NCI-H82 (cell line): ENCODE measurements around the gene AFG1L.
A peak's percentile ranks its signal among the peaks of the same experiment; 100 is the strongest.
"Not testable (repeated sequence)": the region's sequence is repeated elsewhere in the genome, so short reads cannot be mapped to it uniquely, and the experiment has no call there.

Experiments
- DNase-seq: peaks from one replicate; lab custom pipeline; 2025; lab: John Stamatoyannopoulos, UW

AFG1L gene

DNA sequence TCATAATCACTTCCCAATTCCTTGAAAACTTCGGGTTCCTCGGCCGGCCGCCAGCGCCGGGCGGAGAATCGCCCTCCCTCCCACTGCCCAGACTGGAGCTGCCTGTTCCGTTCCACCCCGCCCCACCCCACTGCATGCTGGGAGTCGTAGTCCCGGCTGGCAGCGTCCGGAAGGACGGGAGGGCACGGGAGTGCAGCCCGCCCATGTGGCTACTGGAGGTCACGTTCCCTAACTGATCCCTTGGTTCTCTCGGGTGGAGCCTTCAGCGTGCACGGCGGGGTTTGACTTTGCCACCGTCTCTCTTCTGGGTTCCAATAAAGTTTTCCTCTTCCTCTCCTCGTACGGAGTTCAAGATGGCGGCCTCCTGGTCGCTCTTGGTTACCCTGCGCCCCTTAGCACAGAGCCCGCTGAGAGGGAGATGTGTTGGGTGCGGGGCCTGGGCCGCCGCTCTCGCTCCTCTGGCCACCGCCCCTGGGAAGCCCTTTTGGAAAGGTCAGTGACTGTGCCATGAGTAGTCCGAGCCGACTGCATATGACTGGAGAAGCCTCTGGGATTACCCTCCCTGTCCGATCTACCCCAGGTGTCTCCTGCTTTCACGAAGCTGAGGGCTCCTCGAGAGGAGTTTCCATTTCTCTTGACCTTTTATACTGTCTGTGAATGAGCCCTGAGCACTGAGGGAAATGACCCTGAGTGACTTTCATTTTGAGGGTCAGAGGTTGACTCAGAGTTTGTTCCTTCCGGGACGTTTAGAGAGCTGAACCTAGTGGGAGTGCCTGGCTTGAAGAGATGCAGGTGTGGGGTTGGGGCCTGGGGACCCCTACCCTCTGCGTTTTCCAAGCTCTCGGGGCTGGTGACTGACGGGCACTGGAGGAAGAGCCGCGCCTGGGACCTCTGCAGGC, at the start of gene AFG1L:
Gene AFG1L (plus strand): TSS at position 328 of the 899 bp plus-strand sequence. CDS start 26 bp downstream, at position 354.
- peak; percentile 90 for DNase-seq

DNA sequence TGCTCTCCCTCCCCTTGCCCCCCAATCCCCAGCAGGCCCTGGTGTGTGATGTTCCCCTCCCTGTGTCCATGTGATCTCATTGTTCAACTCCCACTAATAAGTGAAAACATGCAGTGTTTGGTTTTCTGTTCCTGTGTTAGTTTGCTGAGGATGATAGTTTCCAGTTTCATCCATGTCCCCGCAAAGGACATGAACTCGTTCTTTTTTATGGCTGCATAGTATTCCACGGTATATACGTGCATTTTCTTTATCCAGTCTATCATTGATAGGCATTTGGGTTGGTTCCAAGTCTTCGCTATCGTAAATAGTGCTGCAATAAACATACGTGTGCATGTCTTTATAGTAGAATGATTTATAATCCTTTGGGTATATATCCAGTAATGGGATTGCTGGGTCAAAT, 49.8 kb upstream of the AFG1L start:
- not testable (repeated sequence) for DNase-seq

DNA sequence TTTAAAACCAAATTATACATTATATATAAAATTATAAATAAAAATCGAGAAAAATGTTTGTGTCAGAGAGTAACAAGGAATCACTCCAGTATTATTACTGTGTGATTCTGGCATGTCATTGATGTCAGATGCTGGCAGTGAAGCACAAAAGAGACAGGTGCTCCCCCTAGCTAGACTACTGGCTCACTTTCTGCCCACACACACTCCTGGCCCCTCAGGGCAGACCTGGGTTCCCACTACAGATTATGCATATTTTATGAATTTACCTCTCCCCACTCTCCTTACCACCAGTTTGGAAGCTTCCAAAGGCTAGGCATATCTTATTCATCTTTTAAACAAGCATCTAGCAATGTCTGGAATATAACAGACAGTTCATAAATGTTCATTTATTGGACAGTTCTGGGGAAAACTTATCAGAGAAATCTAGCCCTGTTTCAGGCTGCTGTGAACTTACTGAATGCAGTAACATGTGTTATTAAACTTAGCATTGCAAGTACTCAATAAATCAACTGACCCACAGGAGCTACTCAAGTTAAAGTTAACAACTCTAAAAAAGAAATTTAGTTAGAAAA, 46.8 kb upstream of the AFG1L start:
- DNase-seq, result no peak

DNA sequence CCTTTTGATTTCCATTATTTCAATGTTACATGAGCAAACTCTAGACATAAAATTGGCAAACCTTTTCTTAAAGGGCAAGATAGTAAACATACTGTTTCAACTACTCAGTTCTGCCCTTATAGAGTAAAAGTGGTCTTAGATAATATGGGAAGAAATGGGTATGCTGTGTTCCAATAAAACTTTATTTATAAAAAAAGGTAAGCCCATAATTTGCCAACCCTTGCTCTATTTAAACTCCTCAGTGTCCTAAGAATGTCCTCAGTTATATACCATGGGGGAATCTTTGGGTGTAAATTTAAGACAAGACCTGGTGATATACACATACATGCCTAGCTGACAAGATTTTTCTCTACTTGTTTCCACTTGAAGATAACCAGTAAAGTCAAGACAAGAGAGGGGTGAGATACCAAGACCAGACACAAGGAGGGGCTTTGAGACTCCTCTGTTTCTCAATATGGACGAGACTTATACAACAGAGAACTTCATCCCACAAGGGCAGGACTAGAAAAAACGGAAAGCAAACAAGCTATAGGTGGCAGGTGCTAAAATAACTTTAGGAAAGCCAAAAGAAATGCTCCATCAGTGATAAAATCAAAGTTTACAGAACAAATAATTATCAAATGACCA, 44.5 kb upstream of the AFG1L start:
- peak; percentile 61 for DNase-seq

DNA sequence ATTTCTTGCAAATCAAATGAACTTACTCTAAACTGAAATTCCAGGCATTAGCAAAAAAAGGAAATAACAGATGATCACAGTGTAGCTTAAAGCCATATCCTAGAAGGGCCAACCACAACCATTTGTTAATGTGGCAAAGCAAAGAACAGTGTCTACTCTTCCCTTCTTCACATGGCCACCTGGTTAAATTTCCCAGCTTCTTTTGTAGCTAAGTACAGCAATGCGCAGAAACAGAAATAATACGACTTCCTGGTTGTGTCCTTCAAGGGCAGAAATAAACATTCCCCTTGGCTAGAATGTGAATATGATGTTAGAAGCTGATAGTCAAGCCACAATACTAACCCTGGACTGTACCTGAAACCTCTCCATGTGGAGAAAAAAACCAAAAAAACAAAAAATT, 43.6 kb upstream of the AFG1L start:
- DNase-seq, result no peak

DNA sequence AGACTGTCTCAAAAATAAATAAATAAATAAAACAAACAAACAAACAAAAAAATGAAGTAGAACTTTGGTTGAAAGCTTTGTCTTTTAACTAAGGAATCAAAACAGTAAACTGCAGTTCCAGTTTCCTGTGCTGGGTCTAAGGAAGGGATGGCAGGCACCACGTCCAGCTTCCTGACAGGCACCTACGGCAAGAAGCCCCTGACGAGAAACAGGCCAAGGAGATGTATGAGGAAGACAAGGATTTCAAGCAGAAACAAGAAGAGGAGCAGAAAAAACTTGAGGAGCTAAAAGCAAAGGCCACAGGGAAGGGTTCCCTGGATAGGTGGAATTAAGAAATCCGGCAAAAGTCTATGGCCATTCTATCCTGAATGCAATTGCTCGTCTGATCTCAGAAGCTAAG, 42.8 kb upstream of the AFG1L start:
- DNase-seq, result no peak

DNA sequence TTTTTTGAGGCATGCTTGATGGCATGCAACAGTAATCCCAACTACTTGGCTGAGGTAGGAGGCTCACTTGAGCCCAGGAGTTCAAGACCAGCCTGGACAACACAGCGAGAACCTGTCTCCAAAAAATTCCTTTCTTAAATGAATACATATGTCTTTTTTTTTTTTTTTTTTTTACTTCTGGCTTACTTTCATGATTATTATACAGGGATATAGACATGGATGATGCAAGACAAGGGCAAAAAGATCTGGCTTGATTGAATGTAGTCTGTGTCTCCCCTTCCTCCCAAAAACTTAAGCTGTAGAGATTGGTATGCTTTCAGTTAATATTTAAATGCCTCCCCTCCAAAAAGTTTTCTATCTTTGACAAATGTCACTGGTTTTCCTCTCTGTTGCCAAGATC, 41.6 kb upstream of the AFG1L start:
- DNase-seq, result no peak

DNA sequence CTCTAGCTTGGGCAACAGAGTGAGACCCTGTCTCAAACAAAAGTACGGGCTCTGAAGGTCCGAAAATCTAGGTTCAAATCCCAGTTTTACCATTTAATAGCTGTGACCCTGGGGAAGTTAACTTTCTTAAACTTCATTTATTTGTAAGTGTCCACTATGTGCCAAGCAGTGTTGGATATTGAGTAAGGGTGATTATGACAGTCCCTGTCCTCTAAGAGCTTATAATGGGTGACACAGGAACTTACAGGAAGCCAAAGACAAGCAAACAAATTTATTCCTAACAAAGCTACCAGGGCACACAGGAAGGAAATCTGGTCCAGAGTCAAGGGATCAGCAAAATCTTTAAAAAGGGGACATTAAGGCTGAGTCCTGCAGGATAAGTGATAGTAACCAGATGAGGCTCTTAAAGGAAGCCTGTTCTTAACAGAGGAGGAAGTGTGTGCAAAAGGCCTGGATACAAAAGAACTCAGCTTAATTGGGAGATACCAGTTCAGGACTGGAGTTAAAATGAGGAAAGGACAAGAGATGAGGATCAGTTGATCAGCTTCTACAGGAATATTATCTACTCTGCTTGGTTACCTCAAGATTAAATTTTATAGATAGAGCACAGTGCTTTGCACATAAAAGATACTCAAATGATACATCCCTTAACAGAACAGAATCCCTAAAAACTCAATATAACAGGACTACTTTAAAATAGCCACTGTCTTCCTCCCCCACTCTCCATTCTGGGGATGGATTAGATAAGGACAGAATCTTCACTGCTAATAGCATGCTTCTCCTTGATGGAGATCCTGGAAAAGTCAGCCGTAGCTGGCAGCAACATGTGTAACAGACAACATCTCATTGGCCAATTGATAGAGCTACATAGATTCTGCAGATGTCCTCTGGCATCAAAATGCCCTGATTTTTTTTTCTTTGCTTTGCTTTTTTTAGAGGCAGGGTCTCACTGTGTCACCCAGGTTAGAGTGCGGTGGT, 40.1 kb upstream of the AFG1L start:
- no peak for DNase-seq

DNA sequence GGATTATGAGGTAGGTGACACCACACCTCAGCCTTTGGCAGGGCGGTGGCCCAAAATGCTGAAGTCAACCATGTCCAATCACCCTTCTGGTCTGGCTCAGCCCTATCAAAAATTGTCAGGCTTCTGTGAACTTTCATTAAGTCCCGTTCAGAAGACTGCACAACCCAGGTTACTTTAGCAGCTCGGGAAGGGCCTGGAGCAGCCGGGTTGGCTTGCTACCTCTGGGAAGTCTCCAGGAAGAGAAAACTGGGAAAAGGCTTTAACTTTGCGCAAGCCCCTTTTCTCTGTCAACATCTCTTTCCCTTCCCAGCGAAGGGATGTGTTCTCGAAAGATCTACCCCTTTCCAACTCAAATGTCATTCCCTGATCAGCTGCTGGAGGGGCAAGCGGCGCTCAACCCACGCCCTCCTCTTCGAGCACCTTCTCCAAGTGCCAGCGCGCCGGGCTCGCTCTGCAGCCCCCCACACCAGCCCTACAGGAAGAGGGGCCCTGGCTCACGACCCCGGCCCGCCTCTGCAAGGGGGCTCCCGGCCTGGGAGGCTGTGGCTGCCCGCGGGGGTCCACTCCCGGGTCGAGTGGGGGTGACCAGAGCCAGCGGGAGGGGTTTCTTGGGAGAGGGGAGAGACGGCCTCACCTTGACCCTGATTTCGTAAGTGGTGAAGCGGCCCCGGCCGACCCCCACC, 34.6 kb upstream of the AFG1L start:
- peak; percentile 60 for DNase-seq

DNA sequence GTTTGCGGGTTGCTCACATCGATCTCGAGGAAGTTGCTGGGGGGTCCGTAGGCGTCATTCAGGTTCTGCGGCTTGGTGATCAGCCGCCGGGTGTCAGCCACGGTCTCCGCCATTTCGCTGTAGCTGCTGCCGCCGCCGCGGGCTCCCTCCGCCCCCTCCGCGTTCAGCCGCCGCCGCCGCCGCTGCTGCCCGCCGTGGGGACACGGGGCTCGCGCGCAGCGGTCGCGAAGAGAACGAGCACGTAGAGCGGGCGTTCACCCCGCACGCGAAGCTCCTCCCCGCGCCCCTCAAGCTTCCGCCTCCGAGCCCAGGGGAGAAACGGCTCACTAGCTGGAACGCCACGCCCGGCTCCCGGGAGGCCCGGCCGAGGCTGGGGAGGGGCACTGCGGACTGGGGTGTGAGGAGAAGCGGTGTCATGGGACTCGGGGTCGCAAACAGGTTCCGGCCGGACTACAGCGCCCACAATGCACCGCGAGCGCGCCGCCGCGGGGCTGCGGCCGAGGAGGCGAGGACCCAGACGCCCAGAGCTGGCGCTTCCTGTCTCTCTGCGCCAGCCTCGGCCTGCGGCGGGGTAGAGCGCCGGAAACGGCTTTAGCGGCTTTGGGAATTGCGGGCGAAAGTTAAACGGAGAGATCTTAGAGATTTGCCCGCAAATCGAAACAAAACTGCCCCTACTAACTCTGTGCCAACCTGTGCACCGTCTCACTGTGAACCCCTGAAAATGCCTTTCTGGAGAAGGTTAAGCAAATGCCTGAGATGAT, 33.9 kb upstream of the AFG1L start, which contains the start of gene SNX3:
Gene SNX3 (minus strand): TSS at position 232 of the 761 bp plus-strand sequence. CDS start 119 bp downstream, at position 113.
- peak; percentile 98 for DNase-seq

DNA sequence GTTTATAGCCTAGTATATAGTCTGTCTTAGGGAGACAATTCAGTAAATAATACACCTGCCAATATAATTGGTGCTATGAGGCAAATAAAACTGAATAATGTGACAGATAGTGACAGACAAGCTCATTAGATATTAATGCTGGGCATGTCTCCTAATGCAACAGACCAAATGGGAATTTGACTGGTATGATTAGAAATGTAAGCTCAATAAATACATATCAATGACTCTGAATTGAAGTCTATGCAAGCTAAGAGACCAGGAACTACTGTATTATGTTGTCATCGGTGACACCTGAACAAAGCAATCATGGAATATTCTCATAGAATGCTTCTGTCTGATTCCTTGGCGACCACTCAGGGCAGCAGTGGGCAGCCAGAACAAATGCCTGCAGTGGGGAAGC, 31.5 kb upstream of the AFG1L start:
- no peak for DNase-seq

DNA sequence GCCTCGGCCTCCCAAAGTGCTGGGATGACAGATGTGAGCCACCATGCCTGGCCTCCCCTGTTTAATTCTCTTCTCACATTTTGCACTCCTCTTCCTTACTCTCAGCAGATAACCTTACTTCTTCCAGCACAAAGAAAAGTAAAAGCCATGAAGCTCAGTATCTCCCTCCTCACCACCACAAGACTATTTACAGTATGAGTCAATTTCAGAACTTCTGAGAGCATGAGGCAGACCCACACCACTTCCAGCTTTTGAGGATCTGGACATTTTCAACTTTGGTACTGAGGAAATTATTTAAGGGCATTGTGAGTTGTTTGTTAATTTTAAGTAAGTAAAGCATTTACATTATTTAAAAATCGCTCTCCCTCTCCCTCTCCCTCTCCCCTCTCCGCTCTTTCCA, 26.0 kb upstream of the AFG1L start:
- no peak for DNase-seq

DNA sequence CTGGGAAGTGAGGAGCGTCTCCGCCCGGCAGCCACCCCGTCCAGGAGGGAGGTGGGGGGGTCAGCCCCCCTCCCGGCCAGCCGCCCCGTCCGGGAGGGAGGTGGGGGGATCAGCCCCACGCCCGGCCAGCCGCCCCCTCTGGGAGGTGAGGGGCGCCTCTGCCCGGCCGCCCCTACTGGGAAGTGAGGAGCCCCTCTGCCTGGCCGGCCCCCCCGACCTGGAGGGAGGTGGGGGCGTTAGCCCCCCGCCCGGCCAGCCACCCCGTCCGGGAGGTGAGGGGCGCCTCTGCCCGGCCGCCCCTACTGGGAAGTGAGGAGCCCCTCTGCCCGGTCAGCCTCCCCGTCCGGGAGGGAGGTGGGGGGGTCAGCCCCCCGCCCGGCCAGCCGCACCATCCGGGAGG, 24.9 kb upstream of the AFG1L start:
- not testable (repeated sequence) for DNase-seq

DNA sequence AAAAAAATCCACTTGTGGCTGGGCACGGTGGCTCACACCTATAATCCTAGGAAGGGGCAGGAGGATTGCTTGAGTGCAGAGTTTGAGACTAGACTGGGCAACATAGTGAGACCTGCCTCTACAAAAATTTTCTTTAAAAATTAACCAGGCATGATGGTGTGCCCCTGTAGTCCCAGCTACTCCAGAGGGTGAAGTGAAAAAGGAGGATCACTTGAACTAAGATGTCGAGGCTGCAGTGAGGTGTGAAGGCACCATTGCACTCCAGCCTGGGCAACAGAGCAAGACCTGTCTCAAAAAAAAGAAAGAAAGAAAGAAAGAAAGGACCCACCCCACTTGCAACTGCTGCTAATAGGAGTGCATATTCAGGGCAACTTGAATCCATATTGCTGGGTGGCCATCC, 20.3 kb upstream of the AFG1L start:
- no peak for DNase-seq

DNA sequence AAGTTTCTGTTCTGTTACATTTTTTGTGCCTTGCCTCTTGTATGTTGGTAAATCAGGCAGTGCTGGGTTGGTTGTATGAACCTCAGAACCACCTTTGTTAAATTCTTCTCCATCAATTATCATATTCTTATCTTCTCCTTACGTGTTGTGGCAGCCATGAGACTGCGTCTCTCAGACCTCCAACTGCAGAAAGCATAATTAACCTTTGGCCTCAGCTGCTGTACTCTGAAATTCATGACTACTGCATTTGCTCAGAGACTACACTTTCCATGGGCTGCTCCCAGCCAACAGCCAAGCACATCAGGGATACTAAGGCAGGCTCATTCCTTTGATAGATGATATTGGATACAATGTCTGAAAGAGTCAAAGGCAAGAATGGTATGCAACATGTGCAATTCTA, 18.9 kb upstream of the AFG1L start:
- no peak for DNase-seq

DNA sequence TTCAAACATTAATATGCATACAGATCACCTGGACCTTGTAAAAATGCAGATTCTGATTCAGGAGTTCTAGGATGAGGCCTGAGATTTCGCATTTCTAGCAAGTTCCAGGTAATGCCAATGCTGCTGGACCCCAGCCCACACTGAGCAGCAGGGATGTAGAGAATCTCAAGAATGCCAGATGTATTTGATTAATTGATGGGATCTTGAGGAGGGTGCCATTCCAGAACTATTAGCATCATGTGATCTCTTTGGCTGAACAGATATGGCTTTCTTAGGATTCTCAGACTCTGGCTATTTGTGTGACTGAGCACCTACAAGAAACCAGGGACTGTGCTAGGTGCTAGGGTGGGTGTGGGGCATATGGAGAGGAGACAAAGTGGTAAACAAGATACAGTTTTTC, 17.6 kb upstream of the AFG1L start:
- no peak for DNase-seq

DNA sequence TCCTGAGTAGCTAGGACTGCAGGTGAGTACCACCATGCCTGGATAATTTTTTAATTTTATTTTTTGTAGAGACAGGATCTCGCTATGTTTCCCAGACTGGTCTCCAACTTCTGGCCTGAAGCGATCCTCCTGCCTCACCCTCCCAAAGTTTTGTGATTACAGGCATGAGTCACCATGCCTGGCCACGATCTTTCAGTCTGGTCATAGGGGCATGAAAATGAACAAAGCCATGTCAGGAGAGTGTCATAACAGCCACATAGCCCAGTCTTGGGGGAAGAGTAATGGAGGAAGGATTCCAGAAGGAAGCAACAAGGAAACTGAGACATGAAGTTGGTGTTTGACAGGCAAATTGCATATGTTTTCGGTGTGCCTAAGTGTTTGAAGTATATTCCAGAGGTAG, 17.0 kb upstream of the AFG1L start:
- no peak for DNase-seq

DNA sequence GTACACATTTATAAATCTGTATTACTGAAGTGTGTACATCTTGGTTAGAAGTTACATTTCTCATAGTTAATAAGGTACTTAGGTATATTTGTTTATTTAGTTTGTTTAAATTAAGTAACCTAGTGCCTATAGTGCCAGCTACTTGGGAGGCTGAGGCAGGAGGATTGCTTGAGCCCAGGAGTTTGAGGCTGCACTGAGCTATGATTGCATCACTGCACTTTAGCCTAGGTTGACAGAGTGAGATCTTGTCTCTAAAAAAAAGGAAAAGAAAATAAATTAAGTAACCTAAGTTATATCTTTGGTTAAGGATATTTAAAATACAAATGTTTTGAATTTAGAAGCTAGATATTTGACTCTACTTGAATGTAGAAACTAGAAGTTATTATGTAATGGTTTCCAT, 9.5 kb upstream of the AFG1L start:
- no peak for DNase-seq

DNA sequence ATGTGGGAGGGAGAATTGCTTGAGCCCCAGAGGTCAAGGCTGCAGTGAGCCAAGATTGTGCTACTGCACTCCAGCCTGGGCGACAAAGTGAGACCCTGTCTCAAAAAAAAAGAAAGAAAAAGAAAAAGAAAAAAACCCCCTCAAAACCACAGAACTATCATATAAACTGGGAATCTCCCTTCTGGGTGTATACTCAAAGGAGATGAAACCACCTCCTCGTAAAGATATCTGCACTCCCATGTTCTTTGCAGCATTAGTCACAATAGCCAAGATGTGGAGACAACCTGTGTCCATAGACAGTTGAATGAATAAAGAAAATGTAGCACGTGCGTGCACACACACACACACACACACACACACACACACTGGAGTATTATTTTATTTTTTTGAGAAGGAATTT, 8.5 kb upstream of the AFG1L start:
- DNase-seq, result no peak

DNA sequence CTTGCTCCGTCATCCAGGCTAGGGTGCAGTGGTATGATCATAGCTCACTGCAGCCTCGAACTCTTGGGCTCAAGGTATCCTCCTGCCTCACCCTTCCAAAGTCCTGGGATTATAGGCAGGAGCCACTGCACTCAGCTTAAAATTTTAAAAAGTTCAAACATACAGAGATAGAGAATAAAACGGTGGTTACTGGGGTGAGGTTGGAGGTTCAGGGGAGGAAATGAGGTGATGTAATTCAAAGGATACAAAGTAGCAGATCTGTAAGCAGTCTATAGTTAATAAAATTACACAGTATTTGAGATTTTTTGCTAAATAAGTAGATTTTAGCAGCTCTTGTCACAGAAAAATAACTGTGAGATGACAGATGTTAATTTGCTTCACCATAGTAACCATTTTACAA, 7.5 kb upstream of the AFG1L start:
- no peak for DNase-seq

DNA sequence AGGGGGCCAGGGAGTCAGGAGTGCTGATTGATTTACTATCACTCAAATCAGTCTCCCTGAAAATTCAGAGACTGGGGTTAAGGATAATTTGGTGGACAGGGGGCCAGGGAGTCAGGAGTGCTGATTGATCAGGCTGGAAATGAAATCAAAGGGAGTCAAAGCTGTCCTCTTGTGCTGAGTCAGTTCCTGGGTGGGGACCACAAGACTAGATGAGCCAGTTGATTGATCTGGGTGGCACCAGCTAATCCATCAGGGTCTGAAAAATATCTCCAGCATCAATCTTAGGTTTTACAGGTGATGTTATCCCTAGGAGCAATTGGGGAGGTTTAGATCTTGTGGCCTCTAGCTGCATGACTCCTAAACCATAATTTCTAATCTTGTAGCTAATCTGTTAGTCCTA, 6.1 kb upstream of the AFG1L start:
- no peak for DNase-seq
